Measurements from ENCODE around the gene SLC1A7. TPM values are rescaled to one million over a fixed set of nuclear protein-coding genes. Genes with fewer than 3 reads are reported as not detected.

The SLC1A7 gene
- total and polyA plus RNA-seq, 8 donors, result 0.08 to 0.45 (median 0.29) TPM; not detected in 5

DNA sequence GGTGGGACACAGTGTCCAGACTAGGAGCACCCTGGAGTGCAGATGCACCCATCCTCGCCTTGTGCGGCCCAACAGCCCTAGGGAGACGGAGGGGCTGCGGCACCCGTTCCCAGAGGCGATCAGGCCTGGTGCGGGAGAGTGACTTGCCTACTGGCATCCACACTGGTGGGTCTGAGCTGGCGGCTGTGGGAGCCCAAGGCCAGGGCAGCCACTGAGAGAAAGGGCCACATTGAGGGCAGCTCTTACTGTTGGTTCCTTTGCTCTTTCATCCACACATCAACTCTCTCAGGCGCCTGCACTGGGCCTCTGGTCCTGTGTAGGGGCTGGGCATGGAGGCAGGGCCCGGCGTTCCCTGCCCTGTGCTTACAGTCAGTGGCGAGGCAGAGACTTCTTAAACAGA, 71.8 kb downstream of the SLC1A7 start:
- Histone ChIP-seq H3K27me3 (no peaks in the 10 kb centered on the region), H3K9me3 (no peaks in the 10 kb centered on the region), H3K4me1 (peaks cover 0 to 12% (median 5%) of the 10 kb centered on the region in 4 donors), H3K27ac (no peak overlapping the region), H3K36me3 (peaks cover 0 to 26% (median 14%) of the 10 kb centered on the region in 4 donors), H3K4me3 (no peak overlapping the region)
- DNase-seq, result no peak
- TF ChIP-seq POLR2A (IDR thresholded peaks at IDR 0.05) (no peak), EP300 (IDR thresholded peaks at IDR 0.05) (no peak), CTCF (IDR thresholded peaks at IDR 0.05) (no peak)
- intact Hi-C loops (cut with DNase I; ENCODE audit: low total_unique reads), result no loop called here
- 95 to 98% (median 97%) methylated on average over 12 of the region's 12 CpGs for WGBS, 5 donors

DNA sequence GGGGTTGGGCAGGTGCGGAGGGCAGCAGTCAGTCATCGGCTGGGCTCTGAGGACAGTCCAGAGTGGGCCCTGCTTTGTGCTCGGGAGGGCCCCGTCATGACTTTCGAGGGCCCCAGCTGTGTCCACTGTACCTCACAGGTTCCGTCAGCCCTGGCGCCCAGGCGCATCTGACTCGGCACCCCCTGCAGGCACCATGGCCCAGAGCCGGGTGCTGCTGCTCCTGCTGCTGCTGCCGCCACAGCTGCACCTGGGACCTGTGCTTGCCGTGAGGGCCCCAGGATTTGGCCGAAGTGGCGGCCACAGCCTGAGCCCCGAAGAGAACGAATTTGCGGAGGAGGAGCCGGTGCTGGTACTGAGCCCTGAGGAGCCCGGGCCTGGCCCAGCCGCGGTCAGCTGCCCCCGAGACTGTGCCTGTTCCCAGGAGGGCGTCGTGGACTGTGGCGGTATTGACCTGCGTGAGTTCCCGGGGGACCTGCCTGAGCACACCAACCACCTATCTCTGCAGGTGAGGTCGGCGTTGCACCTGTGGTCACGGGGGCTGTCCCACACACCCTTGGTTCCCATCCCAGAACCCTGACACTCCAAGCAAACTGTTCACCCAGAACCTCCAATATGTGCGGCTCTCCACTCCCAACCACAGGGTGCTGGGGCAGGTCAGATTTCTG, 72.6 kb downstream of the SLC1A7 start:
- WGBS, 5 donors, result 93 to 96% (median 93%) methylated on average over 24 to 31 of the region's 31 CpGs
- Histone ChIP-seq H3K4me1 (peaks cover 0 to 20% (median 6%) of the 10 kb centered on the region in 4 donors), H3K9me3 (no peaks in the 10 kb centered on the region), H3K4me3 (no peak overlapping the region), H3K36me3 (peaks cover 0 to 25% (median 14%) of the 10 kb centered on the region in 4 donors), H3K27ac (no peak overlapping the region), H3K27me3 (no peaks in the 10 kb centered on the region)
- intact Hi-C loops (cut with DNase I; ENCODE audit: low total_unique reads), result no loop called here
- DNase-seq, result peak in 1 of 2 donors; percentile 19
- TF ChIP-seq POLR2AphosphoS5 (IDR thresholded peaks at IDR 0.05) (no peak), CTCF (IDR thresholded peaks at IDR 0.05) (no peak), POLR2A (IDR thresholded peaks at IDR 0.05) (no peak), EP300 (IDR thresholded peaks at IDR 0.05) (no peak)

- Histone ChIP-seq H3K27ac (no peak overlapping the region), H3K27me3 (no peaks in the 10 kb centered on the region), H3K36me3 (peaks cover 0 to 21% (median 13%) of the 10 kb centered on the region in 4 donors), H3K4me1 (peaks cover 0 to 21% (median 8%) of the 10 kb centered on the region in 4 donors), H3K4me3 (no peak overlapping the region), H3K9me3 (no peaks in the 10 kb centered on the region)
- intact Hi-C loops (cut with DNase I; ENCODE audit: low total_unique reads), result no loop called here
- DNase-seq, result no peak
- TF ChIP-seq POLR2A (IDR thresholded peaks at IDR 0.05), result no peak
- no peak for TF ChIP-seq CTCF (IDR thresholded peaks at IDR 0.05)
- no peak for TF ChIP-seq POLR2AphosphoS5 (IDR thresholded peaks at IDR 0.05)
- no peak for TF ChIP-seq EP300 (IDR thresholded peaks at IDR 0.05)
- 83 to 93% (median 90%) methylated on average over 7 of the region's 7 CpGs for WGBS, 5 donors
Measured at GRCh38 chr1:53069265-53069662, 73.2 kb downstream of the SLC1A7 start.

DNA sequence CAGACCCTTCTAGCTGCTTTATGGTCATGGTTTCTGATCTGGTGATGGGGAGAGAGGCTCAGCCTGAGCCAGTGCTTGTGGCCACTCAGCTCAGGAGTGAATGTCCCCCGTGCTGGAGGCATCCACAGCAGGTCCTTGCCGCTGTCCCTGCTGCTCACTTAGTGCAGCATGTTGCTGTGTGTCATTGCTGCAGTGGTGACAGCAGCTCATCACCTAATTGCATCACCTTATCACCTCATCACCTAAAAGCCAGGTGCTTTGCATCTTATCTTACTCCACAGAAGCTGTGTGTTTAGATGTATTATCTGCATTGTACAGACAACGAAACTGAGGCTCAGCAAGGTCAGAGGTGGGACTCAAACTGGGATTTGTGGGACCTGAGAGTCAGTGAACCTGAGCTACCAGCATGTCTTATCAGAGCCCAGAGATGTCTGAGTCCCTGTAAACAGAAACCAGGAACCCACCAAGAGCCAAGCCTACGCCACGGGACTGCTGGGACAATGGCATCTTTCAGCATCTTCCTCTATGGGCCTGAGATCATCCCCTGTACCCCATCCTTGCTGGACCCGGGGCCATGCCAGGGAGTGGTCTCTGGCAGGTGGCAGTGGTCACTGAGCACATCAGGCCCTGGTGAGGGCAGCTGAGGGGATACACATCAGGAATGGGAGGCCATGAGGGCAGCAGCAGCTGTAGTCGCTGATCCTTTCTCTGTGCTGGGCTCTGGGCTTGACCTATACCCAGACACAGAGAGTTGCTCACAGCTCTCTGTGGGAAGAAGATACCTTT, 73.9 kb downstream of the SLC1A7 start:
- peaks cover 0 to 28% (median 11%) of the 10 kb centered on the region in 4 donors for H3K4me1 ChIP-seq
- H3K27ac ChIP-seq, result no peak overlapping the region
- H3K27me3 ChIP-seq, result peaks cover 0 to 2% (median 0%) of the 10 kb centered on the region in 3 donors
- H3K4me3 ChIP-seq, result no peak overlapping the region
- peaks cover 0 to 21% (median 13%) of the 10 kb centered on the region in 4 donors for H3K36me3 ChIP-seq
- intact Hi-C loops (cut with DNase I; ENCODE audit: low total_unique reads), result no loop called here
- TF ChIP-seq EP300 (IDR thresholded peaks at IDR 0.05) (no peak), CTCF (IDR thresholded peaks at IDR 0.05) (no peak), POLR2A (IDR thresholded peaks at IDR 0.05) (no peak), POLR2AphosphoS5 (IDR thresholded peaks at IDR 0.05) (no peak)
- WGBS, 5 donors, result 80 to 90% (median 89%) methylated on average over 7 of the region's 7 CpGs
- DNase-seq, result peak in 1 of 2 donors; percentile 11
- no peaks in the 10 kb centered on the region for H3K9me3 ChIP-seq

All from stomach (tissue), 9 donors.